Measurements from ENCODE around the gene IFITM2. TPM values are rescaled to one million over a fixed set of nuclear protein-coding genes. Genes with fewer than 3 reads are reported as not detected.
A peak's percentile ranks its signal among the peaks of the same experiment; 100 is the strongest.

IFITM2 gene
- total and polyA plus RNA-seq, 2 donors (not counting 1 experiment from before 2014, with no cell fraction given), result 51.2 to 714 TPM

- Histone ChIP-seq H2AFZ (ENCODE audit: low read length) (no peak overlapping the region), H4K20me1 (ENCODE audit: control insufficient read depth, extremely low read depth, insufficient read depth, low read length) (no peaks in the 10 kb centered on the region), H3K9me3 (ENCODE audit: control insufficient read depth, insufficient read depth, low read depth, low read length) (no peaks in the 10 kb centered on the region), H3K27ac (ENCODE audit: insufficient read depth, low read length) (no peak overlapping the region), H3K4me2 (ENCODE audit: extremely low read depth, insufficient read depth, low read length) (no peak overlapping the region), H3K9ac (ENCODE audit: insufficient read depth, low read length) (no peak overlapping the region), H3K27me3 (ENCODE audit: control insufficient read depth, insufficient read depth, low read length) (no peaks in the 10 kb centered on the region), H3K36me3 (ENCODE audit: control insufficient read depth, insufficient read depth, low read length) (no peaks in the 10 kb centered on the region), H3K4me1 (ENCODE audit: control insufficient read depth, extremely low read depth, insufficient read depth, low read length) (peaks cover 8% of the 10 kb centered on the region), H3K4me3 (replicated peaks in 1 of 4; ENCODE audit: control extremely low read depth in 1 of 4, insufficient read depth in 1 of 4, low read depth in 3 of 4, low read length in 4 of 4) (no peak overlapping the region), H3K79me2 (ENCODE audit: control insufficient read depth, insufficient read depth, low read length) (no peaks in the 10 kb centered on the region)
- no peak for DNase-seq (ENCODE audit: low read depth in 2 of 2)
- TF ChIP-seq EZH2 (IDR thresholded peaks at IDR 0.05; ENCODE audit: low read length, missing control alignments), result no peak
These were observed 43.8 kb downstream of the IFITM2 start for GRCh38 chr11:351411-351810.

DNA sequence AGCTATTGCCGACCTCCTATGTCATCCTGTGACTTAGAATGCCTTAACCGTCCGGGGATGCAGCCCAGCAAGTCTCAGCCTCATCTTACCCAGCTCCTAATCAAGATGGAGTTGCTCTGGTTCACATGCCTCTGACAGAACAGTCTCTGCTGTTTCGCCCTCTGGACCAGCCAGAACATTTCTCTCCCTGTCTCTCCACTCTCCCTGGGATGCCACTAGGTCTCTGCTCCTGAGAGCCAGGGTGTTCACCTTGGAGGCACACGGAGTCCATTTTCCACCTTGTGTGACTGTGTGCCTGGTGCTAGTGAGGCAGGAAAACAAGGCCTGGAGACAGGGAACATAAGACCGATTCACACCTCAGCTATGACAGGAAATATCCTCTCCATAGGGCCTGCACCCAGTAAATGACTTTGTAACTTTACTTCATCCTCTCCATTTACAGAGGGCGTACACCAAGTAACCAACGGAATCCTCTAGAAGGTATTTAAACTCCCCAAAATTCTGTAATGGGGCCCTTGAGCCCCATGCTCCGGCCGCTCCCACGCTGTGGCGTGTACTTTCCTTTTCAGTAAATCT, 44.9 kb downstream of the IFITM2 start:
- H3K79me2 ChIP-seq (ENCODE audit: control insufficient read depth, insufficient read depth, low read length), result no peaks in the 10 kb centered on the region
- H2AFZ ChIP-seq (ENCODE audit: low read length), result no peak overlapping the region
- H3K27me3 ChIP-seq (ENCODE audit: control insufficient read depth, insufficient read depth, low read length), result no peaks in the 10 kb centered on the region
- H3K9me3 ChIP-seq (ENCODE audit: control insufficient read depth, insufficient read depth, low read depth, low read length), result no peaks in the 10 kb centered on the region
- peaks cover 8% of the 10 kb centered on the region for H3K4me1 ChIP-seq (ENCODE audit: control insufficient read depth, extremely low read depth, insufficient read depth, low read length)
- H4K20me1 ChIP-seq (ENCODE audit: control insufficient read depth, extremely low read depth, insufficient read depth, low read length), result no peaks in the 10 kb centered on the region
- no peak overlapping the region for H3K4me3 ChIP-seq (replicated peaks in 1 of 4; ENCODE audit: control extremely low read depth in 1 of 4, insufficient read depth in 1 of 4, low read depth in 3 of 4, low read length in 4 of 4)
- no peak overlapping the region for H3K27ac ChIP-seq (ENCODE audit: insufficient read depth, low read length)
- no peak for DNase-seq (ENCODE audit: low read depth in 2 of 2)
- H3K36me3 ChIP-seq (ENCODE audit: control insufficient read depth, insufficient read depth, low read length), result peaks cover 2% of the 10 kb centered on the region
- TF ChIP-seq, protein P1, sequence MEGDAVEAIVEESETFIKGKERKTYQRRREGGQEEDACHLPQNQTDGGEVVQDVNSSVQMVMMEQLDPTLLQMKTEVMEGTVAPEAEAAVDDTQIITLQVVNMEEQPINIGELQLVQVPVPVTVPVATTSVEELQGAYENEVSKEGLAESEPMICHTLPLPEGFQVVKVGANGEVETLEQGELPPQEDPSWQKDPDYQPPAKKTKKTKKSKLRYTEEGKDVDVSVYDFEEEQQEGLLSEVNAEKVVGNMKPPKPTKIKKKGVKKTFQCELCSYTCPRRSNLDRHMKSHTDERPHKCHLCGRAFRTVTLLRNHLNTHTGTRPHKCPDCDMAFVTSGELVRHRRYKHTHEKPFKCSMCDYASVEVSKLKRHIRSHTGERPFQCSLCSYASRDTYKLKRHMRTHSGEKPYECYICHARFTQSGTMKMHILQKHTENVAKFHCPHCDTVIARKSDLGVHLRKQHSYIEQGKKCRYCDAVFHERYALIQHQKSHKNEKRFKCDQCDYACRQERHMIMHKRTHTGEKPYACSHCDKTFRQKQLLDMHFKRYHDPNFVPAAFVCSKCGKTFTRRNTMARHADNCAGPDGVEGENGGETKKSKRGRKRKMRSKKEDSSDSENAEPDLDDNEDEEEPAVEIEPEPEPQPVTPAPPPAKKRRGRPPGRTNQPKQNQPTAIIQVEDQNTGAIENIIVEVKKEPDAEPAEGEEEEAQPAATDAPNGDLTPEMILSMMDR (conservative IDR thresholded peaks at IDR 0.05 in 1 of 2, IDR thresholded peaks at IDR 0.05 in 1 of 2; ENCODE audit: low read depth in 1 of 2, low read length in 2 of 2), result no peak
- TF ChIP-seq EZH2 (IDR thresholded peaks at IDR 0.05; ENCODE audit: low read length, missing control alignments), result no peak
- H3K4me2 ChIP-seq (ENCODE audit: extremely low read depth, insufficient read depth, low read length), result no peak overlapping the region
- no peak overlapping the region for H3K9ac ChIP-seq (ENCODE audit: insufficient read depth, low read length)

- Histone ChIP-seq H3K79me2 (ENCODE audit: control insufficient read depth, insufficient read depth, low read length) (no peaks in the 10 kb centered on the region), H4K20me1 (ENCODE audit: control insufficient read depth, extremely low read depth, insufficient read depth, low read length) (no peaks in the 10 kb centered on the region), H3K9me3 (ENCODE audit: control insufficient read depth, insufficient read depth, low read depth, low read length) (no peaks in the 10 kb centered on the region), H3K4me2 (ENCODE audit: extremely low read depth, insufficient read depth, low read length) (peak overlapping the region; percentile 54), H3K9ac (ENCODE audit: insufficient read depth, low read length) (no peak overlapping the region), H3K27ac (ENCODE audit: insufficient read depth, low read length) (peak overlapping the region; percentile 53), H3K36me3 (ENCODE audit: control insufficient read depth, insufficient read depth, low read length) (peaks cover 2% of the 10 kb centered on the region), H3K27me3 (ENCODE audit: control insufficient read depth, insufficient read depth, low read length) (no peaks in the 10 kb centered on the region), H2AFZ (ENCODE audit: low read length) (peak overlapping the region; percentile 55), H3K4me3 (replicated peaks in 1 of 4; ENCODE audit: control extremely low read depth in 1 of 4, insufficient read depth in 1 of 4, low read depth in 3 of 4, low read length in 4 of 4) (peak overlapping the region in 1 of 4 experiments; percentile 4), H3K4me1 (ENCODE audit: control insufficient read depth, extremely low read depth, insufficient read depth, low read length) (peaks cover 8% of the 10 kb centered on the region)
- DNase-seq (ENCODE audit: low read depth in 2 of 2), result peak; percentile 70 to 86
- TF ChIP-seq, protein P1 (conservative IDR thresholded peaks at IDR 0.05 in 1 of 2, IDR thresholded peaks at IDR 0.05 in 1 of 2; ENCODE audit: low read depth in 1 of 2, low read length in 2 of 2), result no peak
- no peak for TF ChIP-seq EZH2 (IDR thresholded peaks at IDR 0.05; ENCODE audit: low read length, missing control alignments)
These were observed 45.7 kb downstream of the IFITM2 start for GRCh38 chr11:353179-353873.

Measured in fibroblast of lung (primary cell).